ENCODE results near the gene RTL5. TPM values are rescaled to one million over a fixed set of nuclear protein-coding genes. Genes with fewer than 3 reads are reported as not detected.

The RTL5 gene
- total RNA-seq, result 1.4 and 2.4 TPM in 2 replicates

GRCh38 chrX:72131317-72132294, at the start of gene RTL5:
RTL5 (minus strand) TSS chrX:72131915.

Other genes with a start within 250 kb of the RTL5 start
- gene NHSL2, start 221.1 kb downstream of the RTL5 start, total RNA-seq, result under 0.01 and 1.4 TPM in 2 replicates
- gene PIN4, start 49.8 kb upstream of the RTL5 start, total RNA-seq, result 4.2 and 7.4 TPM in 2 replicates
- under 0.01 and 12.2 TPM in 2 replicates for gene ERCC6L, start 107.1 kb upstream of the RTL5 start, total RNA-seq
- gene RPS4X, start 145.3 kb upstream of the RTL5 start, total RNA-seq, result 584 and 1,187 TPM in 2 replicates
- 0.22 and 1.1 TPM in 2 replicates for gene CITED1, start 174.0 kb upstream of the RTL5 start, total RNA-seq